ENCODE data around the gene ARIH1. TPM values are rescaled to one million over a fixed set of nuclear protein-coding genes. Genes with fewer than 3 reads are reported as not detected.

Gene ARIH1
- total and polyA plus RNA-seq, 4 donors: 27.2 to 165 (median 96.0) TPM

GRCh38 chr15:72460402-72460801 is 13.7 kb upstream of the ARIH1 start:
- H3K27ac ChIP-seq (ENCODE audit: low read depth in 1 of 2, low read length in 2 of 2): no peak overlapping the region
- intact Hi-C loops (cut with DNase I): no loop called here
- no peak for ATAC-seq (ENCODE audit: low FRiP score)

DNA sequence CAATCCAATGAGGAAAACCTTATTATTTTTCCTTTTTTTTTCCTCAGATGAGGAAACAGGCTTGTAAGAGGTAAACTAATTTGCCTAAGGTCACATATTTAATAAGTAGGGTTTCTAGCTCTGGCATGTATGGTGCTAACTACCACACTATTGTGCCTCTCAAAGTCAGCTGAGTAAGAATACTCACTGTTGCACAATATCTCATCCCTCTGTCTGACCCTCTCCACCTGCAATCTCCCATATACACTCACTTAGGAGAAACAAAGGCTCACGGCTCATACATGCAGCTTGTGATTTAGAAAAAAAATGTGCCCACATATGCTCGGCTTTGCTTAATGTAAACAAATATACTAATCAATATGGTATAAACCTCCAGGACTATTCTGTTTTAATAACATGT is 10.4 kb upstream of the ARIH1 start:
- H3K27ac ChIP-seq (ENCODE audit: low read depth in 1 of 2, low read length in 2 of 2): no peak overlapping the region
- no peak overlapping the region for H3K4me3 ChIP-seq (ENCODE audit: low read length in 2 of 2)
- 92% methylated on average over 2 of the region's 2 CpGs for WGBS, 2 donors
- no peaks in the 10 kb centered on the region for H3K36me3 ChIP-seq (ENCODE audit: control insufficient read depth in 1 of 2, insufficient read depth in 2 of 2, low read length in 1 of 2)
- DNase-seq: no peak
- H3K4me1 ChIP-seq (ENCODE audit: control insufficient read depth in 1 of 2, insufficient read depth in 2 of 2, low read length in 2 of 2): no peaks in the 10 kb centered on the region
- H3K27me3 ChIP-seq (ENCODE audit: control insufficient read depth in 1 of 2, insufficient read depth in 2 of 2, low read length in 1 of 2): no peaks in the 10 kb centered on the region
- no peak for ATAC-seq (ENCODE audit: low FRiP score)
- H3K9me3 ChIP-seq (ENCODE audit: control insufficient read depth, low read length): no peaks in the 10 kb centered on the region
- intact Hi-C loops (cut with DNase I): no loop called here

More at GRCh38 chr15:72460402-72460801, 13.7 kb upstream of the ARIH1 start:
- Histone ChIP-seq H3K27me3 (ENCODE audit: control insufficient read depth in 1 of 2, insufficient read depth in 2 of 2, low read length in 1 of 2) (no peaks in the 10 kb centered on the region), H3K36me3 (ENCODE audit: control insufficient read depth in 1 of 2, insufficient read depth in 2 of 2, low read length in 1 of 2) (no peaks in the 10 kb centered on the region), H3K4me3 (ENCODE audit: low read length in 2 of 2) (no peak overlapping the region), H3K4me1 (ENCODE audit: control insufficient read depth in 1 of 2, insufficient read depth in 2 of 2, low read length in 2 of 2) (no peaks in the 10 kb centered on the region), H3K9me3 (ENCODE audit: control insufficient read depth, low read length) (no peaks in the 10 kb centered on the region)
- 89 to 95% methylated on average over 3 of the region's 3 CpGs for WGBS, 2 donors
- no peak for DNase-seq

DNA sequence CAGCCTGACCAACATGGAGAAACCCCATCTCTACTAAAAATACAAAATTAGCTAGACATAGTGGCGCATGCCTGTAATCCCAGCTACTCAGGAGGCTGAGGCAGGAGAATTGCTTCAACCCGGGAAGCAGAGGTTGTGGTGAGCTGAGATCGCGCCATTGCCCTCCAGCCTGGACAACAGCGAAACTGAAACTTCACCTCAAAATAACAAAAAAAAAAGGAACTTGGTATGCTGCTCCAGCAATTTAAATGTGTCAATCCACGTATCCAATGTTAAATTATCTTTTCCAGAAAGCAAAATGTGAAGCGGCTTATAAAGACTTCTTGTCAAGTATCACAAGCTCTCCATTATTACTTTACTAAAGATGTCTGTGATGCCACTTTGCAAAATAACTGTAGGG is 9.9 kb upstream of the ARIH1 start:
- Histone ChIP-seq H3K27me3 (ENCODE audit: control insufficient read depth in 1 of 2, insufficient read depth in 2 of 2, low read length in 1 of 2) (no peaks in the 10 kb centered on the region), H3K4me1 (ENCODE audit: control insufficient read depth in 1 of 2, insufficient read depth in 2 of 2, low read length in 2 of 2) (no peaks in the 10 kb centered on the region), H3K27ac (ENCODE audit: low read depth in 1 of 2, low read length in 2 of 2) (no peak overlapping the region), H3K9me3 (ENCODE audit: control insufficient read depth, low read length) (no peaks in the 10 kb centered on the region), H3K36me3 (ENCODE audit: control insufficient read depth in 1 of 2, insufficient read depth in 2 of 2, low read length in 1 of 2) (no peaks in the 10 kb centered on the region), H3K4me3 (ENCODE audit: low read length in 2 of 2) (no peak overlapping the region)
- WGBS, 2 donors: 93 to 97% methylated on average over 7 of the region's 7 CpGs
- intact Hi-C loops (cut with DNase I): no loop called here
- DNase-seq (no peak), ATAC-seq (ENCODE audit: low FRiP score) (no peak)

- 96 to 99% methylated on average over 3 of the region's 3 CpGs for WGBS, 2 donors
- Histone ChIP-seq H3K9me3 (ENCODE audit: control insufficient read depth, low read length) (no peaks in the 10 kb centered on the region), H3K27me3 (ENCODE audit: control insufficient read depth in 1 of 2, insufficient read depth in 2 of 2, low read length in 1 of 2) (no peaks in the 10 kb centered on the region), H3K27ac (ENCODE audit: low read depth in 1 of 2, low read length in 2 of 2) (no peak overlapping the region), H3K4me3 (ENCODE audit: low read length in 2 of 2) (no peak overlapping the region), H3K36me3 (ENCODE audit: control insufficient read depth in 1 of 2, insufficient read depth in 2 of 2, low read length in 1 of 2) (no peaks in the 10 kb centered on the region), H3K4me1 (ENCODE audit: control insufficient read depth in 1 of 2, insufficient read depth in 2 of 2, low read length in 2 of 2) (no peaks in the 10 kb centered on the region)
- no peak for DNase-seq
- ATAC-seq (ENCODE audit: low FRiP score): no peak
- intact Hi-C loops (cut with DNase I): no loop called here
These were observed 6.0 kb upstream of the ARIH1 start for GRCh38 chr15:72468103-72468502.

DNA sequence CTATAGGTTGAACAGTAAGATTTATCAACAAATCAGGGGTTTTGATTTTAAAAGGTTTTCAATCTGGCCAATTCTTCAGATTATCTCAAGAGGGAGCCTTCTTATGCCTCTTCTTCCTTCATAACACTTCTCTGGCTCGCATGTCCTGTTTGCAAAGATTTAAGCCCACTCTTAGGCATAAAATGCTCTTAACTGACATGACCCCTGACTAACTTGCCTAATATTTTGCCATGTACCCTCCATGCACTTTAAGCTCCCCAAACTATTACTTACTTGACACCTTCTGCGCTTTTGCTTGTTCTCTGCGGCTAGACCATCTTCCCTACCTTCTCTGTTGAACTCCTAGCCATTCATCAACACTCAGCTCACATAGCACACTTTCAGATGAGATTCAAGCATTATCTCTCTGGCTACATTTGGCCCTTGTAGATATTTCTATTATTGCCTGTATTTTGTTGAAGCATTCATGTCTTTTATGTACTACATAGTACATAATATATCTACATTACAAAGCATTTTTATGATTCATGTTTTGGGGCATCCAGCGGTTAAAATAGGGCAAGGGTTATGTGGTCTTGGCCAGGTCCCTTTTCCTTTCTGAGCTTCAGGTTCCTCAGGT is 1.0 kb upstream of the ARIH1 start:
- intact Hi-C loops (cut with DNase I): loop anchor here in 1 of 2 donors (10.0 kb wide), 1 partner anchor 212 kb away; the partner anchor contains the start of genes BBS4 and HIGD2B

GRCh38 chr15:72474466-72474911 is 359 bp downstream of the ARIH1 start:
- Histone ChIP-seq H3K27ac (ENCODE audit: low read depth in 1 of 2, low read length in 2 of 2) (peak overlapping the region; percentile 94 to 98), H3K36me3 (ENCODE audit: control insufficient read depth in 1 of 2, insufficient read depth in 2 of 2, low read length in 1 of 2) (no peaks in the 10 kb centered on the region), H3K4me3 (ENCODE audit: low read length in 2 of 2) (peak overlapping the region; percentile 64 to 76), H3K4me1 (ENCODE audit: control insufficient read depth in 1 of 2, insufficient read depth in 2 of 2, low read length in 2 of 2) (peaks cover 0 to 3% of the 10 kb centered on the region in 2 donors), H3K27me3 (ENCODE audit: control insufficient read depth in 1 of 2, insufficient read depth in 2 of 2, low read length in 1 of 2) (no peaks in the 10 kb centered on the region), H3K9me3 (ENCODE audit: control insufficient read depth, low read length) (no peaks in the 10 kb centered on the region)
- intact Hi-C loops (cut with DNase I): loop anchor here in 1 of 2 donors (10.0 kb wide), 1 partner anchor 210 kb away; the partner anchor contains the start of genes BBS4 and HIGD2B
- 1 to 2% methylated on average over 17 to 67 of the region's 67 CpGs for WGBS, 2 donors
- DNase-seq: peak in 1 of 2 donors; percentile 61
- ATAC-seq (ENCODE audit: low FRiP score): peak; percentile 17

More for the DNA sequence above, 1.0 kb upstream of the ARIH1 start:
- ATAC-seq (ENCODE audit: low FRiP score) (no peak), DNase-seq (no peak)
- H3K9me3 ChIP-seq (ENCODE audit: control insufficient read depth, low read length): no peaks in the 10 kb centered on the region
- peaks cover 0 to 3% of the 10 kb centered on the region in 2 donors for H3K4me1 ChIP-seq (ENCODE audit: control insufficient read depth in 1 of 2, insufficient read depth in 2 of 2, low read length in 2 of 2)
- WGBS, 2 donors: 50 to 57% methylated on average over 4 of the region's 4 CpGs
- H3K27ac ChIP-seq (ENCODE audit: low read depth in 1 of 2, low read length in 2 of 2): peak overlapping the region; percentile 63 to 97
- H3K4me3 ChIP-seq (ENCODE audit: low read length in 2 of 2): peak overlapping the region; percentile 27 to 45
- no peaks in the 10 kb centered on the region for H3K36me3 ChIP-seq (ENCODE audit: control insufficient read depth in 1 of 2, insufficient read depth in 2 of 2, low read length in 1 of 2)
- no peaks in the 10 kb centered on the region for H3K27me3 ChIP-seq (ENCODE audit: control insufficient read depth in 1 of 2, insufficient read depth in 2 of 2, low read length in 1 of 2)

- Histone ChIP-seq H3K9me3 (ENCODE audit: control insufficient read depth, low read length) (no peaks in the 10 kb centered on the region), H3K36me3 (ENCODE audit: control insufficient read depth in 1 of 2, insufficient read depth in 2 of 2, low read length in 1 of 2) (no peaks in the 10 kb centered on the region), H3K27me3 (ENCODE audit: control insufficient read depth in 1 of 2, insufficient read depth in 2 of 2, low read length in 1 of 2) (no peaks in the 10 kb centered on the region), H3K4me3 (ENCODE audit: low read length in 2 of 2) (peak overlapping the region; percentile 64 to 76), H3K4me1 (ENCODE audit: control insufficient read depth in 1 of 2, insufficient read depth in 2 of 2, low read length in 2 of 2) (peaks cover 1 to 3% of the 10 kb centered on the region in 2 donors), H3K27ac (ENCODE audit: low read depth in 1 of 2, low read length in 2 of 2) (peak overlapping the region; percentile 94 to 98)
- intact Hi-C loops (cut with DNase I): loop anchor here in 1 of 2 donors (10.0 kb wide), 1 partner anchor 210 kb away; the partner anchor contains the start of genes BBS4 and HIGD2B
- ATAC-seq (ENCODE audit: low FRiP score) (peak; percentile 77), DNase-seq (peak; percentile 88 to 92)
- WGBS, 2 donors: 0 to 2% methylated on average over 28 to 42 of the region's 42 CpGs
These were observed 940 bp downstream of the ARIH1 start for GRCh38 chr15:72474912-72475628.

DNA sequence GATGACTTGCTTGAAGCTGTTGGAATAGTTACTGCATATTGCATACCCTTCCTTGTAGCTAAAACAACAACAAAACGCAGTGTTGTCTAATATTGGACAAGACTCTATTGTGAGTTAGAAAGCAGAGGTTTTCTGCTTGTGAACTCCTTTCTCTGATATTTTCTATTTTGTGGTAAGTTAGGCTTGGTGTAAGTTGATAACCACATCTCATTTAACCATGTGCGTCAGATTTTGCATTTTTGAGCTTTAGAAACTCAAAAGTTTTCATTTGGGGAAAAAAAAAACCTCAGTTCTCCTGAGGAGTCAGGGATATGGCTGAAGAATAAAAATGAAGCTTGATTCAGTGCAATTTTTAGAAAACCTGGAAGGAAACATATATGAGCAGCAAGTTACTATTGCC is 1.5 kb downstream of the ARIH1 start:
- 2 to 3% methylated on average over 2 of the region's 2 CpGs for whole genome bisulfite sequencing, 2 donors
- H3K27ac ChIP-seq (ENCODE audit: low read depth in 1 of 2, low read length in 2 of 2): peak overlapping the region; percentile 94 to 98
- H3K4me3 ChIP-seq (ENCODE audit: low read length in 2 of 2): peak overlapping the region; percentile 64 to 76
- no peaks in the 10 kb centered on the region for H3K36me3 ChIP-seq (ENCODE audit: control insufficient read depth in 1 of 2, insufficient read depth in 2 of 2, low read length in 1 of 2)
- H3K9me3 ChIP-seq (ENCODE audit: control insufficient read depth, low read length): no peaks in the 10 kb centered on the region
- intact Hi-C loops (cut with DNase I): loop anchor here in 1 of 2 donors (10.0 kb wide), 1 partner anchor 209 kb away; the partner anchor contains the start of genes BBS4 and HIGD2B
- H3K4me1 ChIP-seq (ENCODE audit: control insufficient read depth in 1 of 2, insufficient read depth in 2 of 2, low read length in 2 of 2): peaks cover 1 to 3% of the 10 kb centered on the region in 2 donors
- DNase-seq: no peak
- ATAC-seq (ENCODE audit: low FRiP score): no peak
- H3K27me3 ChIP-seq (ENCODE audit: control insufficient read depth in 1 of 2, insufficient read depth in 2 of 2, low read length in 1 of 2): no peaks in the 10 kb centered on the region

Data from aorta (tissue), 5 donors.